ENCODE data around the gene PISD.

Gene PISD

GRCh38 chr22:31652088-31652487 lies 9.9 kb downstream of the PISD start:
- DNase-seq, result no peak

- DNase-seq, result no peak
These were observed 10.4 kb downstream of the PISD start for GRCh38 chr22:31651664-31652063.

- no peak for DNase-seq
These were observed 11.6 kb downstream of the PISD start for GRCh38 chr22:31650391-31650790.

GRCh38 chr22:31647523-31648320 lies 14.3 kb downstream of the PISD start:
- DNase-seq, result no peak

GRCh38 chr22:31647066-31647465 lies 14.9 kb downstream of the PISD start:
- DNase-seq, result no peak

- no peak for DNase-seq
These were observed 15.6 kb downstream of the PISD start for GRCh38 chr22:31646186-31647019.

- DNase-seq, result no peak
These were observed 22.5 kb downstream of the PISD start for GRCh38 chr22:31639436-31640039.

- DNase-seq, result no peak
These were observed 24.0 kb downstream of the PISD start for GRCh38 chr22:31637891-31638618.

GRCh38 chr22:31637447-31637890 lies 24.5 kb downstream of the PISD start:
- no peak for DNase-seq

- no peak for DNase-seq
These were observed 26.2 kb downstream of the PISD start for GRCh38 chr22:31635638-31636306.

GRCh38 chr22:31631436-31631835 lies 30.6 kb downstream of the PISD start:
- DNase-seq, result no peak

GRCh38 chr22:31630331-31631329 lies 31.4 kb downstream of the PISD start:
- DNase-seq, result peak; percentile 41 to 50

- DNase-seq, result no peak
These were observed 32.3 kb downstream of the PISD start for GRCh38 chr22:31629741-31630184.

- no peak for DNase-seq
These were observed 32.9 kb downstream of the PISD start for GRCh38 chr22:31628969-31629708.

- DNase-seq, result no peak
These were observed 33.7 kb downstream of the PISD start for GRCh38 chr22:31628362-31628761.

- no peak for DNase-seq
These were observed 34.7 kb downstream of the PISD start for GRCh38 chr22:31627223-31627731.

GRCh38 chr22:31626427-31627150 lies 35.4 kb downstream of the PISD start:
- DNase-seq, result no peak

GRCh38 chr22:31625661-31626426 lies 36.2 kb downstream of the PISD start:
- DNase-seq, result no peak

Data from SHP77 (cell line).